Ovary (tissue), 9 donors: ENCODE measurements around the gene OSM. TPM values are rescaled to one million over a fixed set of nuclear protein-coding genes. Genes with fewer than 3 reads are reported as not detected.

ENCODE experiments used
- DNase-seq, 5 donors: peaks; one replicate each; pipeline ENCODE4 v3.0.0-alpha.2; 2019 to 2020
- H3K27ac ChIP-seq, 2 donors: fragments of 200-600 bp; one replicate each; pipeline versions ENCODE4 v1.5.1 to v1.8.0; 2019 to 2022
- H3K27me3 ChIP-seq: fragments of 200-600 bp; one replicate; pipeline ENCODE4 v1.8.0; 2022
- H3K36me3 ChIP-seq: fragments of 200-600 bp; sonication (generic); one replicate; pipeline ENCODE4 v1.5.1; 2019
- H3K4me1 ChIP-seq: one replicate; pipeline ENCODE4 v1.8.1; 2013; ENCODE audit warnings: mild to moderate bottlenecking, moderate library complexity; ENCODE audit not compliant: insufficient read depth
- H3K4me3 ChIP-seq: fragments of 200-600 bp; sonication (generic); one replicate; pipeline ENCODE4 v1.5.1; 2017
- H3K9me3 ChIP-seq, 2 donors: fragments of 200-600 bp in 1 of 2; sonication (generic) in 1 of 2; one replicate each; pipeline versions ENCODE4 v1.5.1 to v1.8.1; 2013 to 2019; ENCODE audit warnings: mild to moderate bottlenecking in 1 of 2, moderate library complexity in 1 of 2
- EP300 ChIP-seq: sonication (generic); formaldehyde crosslinking; IDR thresholded peaks from one replicate; pipeline ENCODE4 v1.6.1; 2017; ENCODE audit warnings: antibody characterized with exemption
- POLR2A ChIP-seq: fragments of 450-650 bp; IDR thresholded peaks from one replicate; pipeline ENCODE4 v1.6.1; 2017; ENCODE audit warnings: antibody characterized with exemption, mild to moderate bottlenecking, moderate library complexity
- WGBS, 3 donors: extraction: QIAGEN DNeasy Blood & Tissue Kit in 1 of 3; methylation state at CpG; one replicate each; pipeline versions ENCODE4 v1.1.5 to v1.1.7; 2013 to 2017; 5-methylcytosine and 5-hydroxymethylcytosine counted together
- intact Hi-C, 4 donors: fragments of 100-400 bp; cut with DNase I; formaldehyde crosslinking; loops; one replicate each; pipeline versions ENCODE4 v1.11.0 to v1.15.1; 2022 to 2023
- polyA plus RNA-seq, 2 donors: library from polyadenylated mRNA; stranded (reverse); fragments of 200-250 nt in 1 of 2; fragments of 350-450 nt in 1 of 2; fragmentation: Illumina TruSeq in 1 of 2; extraction: RNeasy Lipid Tissue Mini Kit (QIAGEN cat#74804) in 1 of 2; gene quantifications; one replicate each; pipeline ENCODE4 v1.2.3, GENCODE V29; 2013 to 2014
- total RNA-seq, 7 donors: library from RNA; depleted of rRNA in 2 of 7; stranded (reverse); fragments of >200 nt in 2 of 7; fragmentation: NEBNext Ultra II Directional in 3 of 7; extraction: Animal tissue kit (Norgen Biotek cat#: 25700) in 3 of 7; gene quantifications; one replicate each; pipeline versions ENCODE4 v1.1.0 to v1.2.4, GENCODE V29; 2016 to 2023
- TF ChIP-seq, protein P1 (sequence below), 3 donors: fragments of 450-650 bp in 2 of 3; fragments of 200-600 bp in 1 of 3; IDR thresholded peaks; one replicate each; pipeline versions ENCODE4 v1.5.1 to v1.8.0; 2016 to 2022; ENCODE audit warnings: antibody characterized with exemption in 3 of 3, mild to moderate bottlenecking in 1 of 3
- donor health status: DM: no; HTN: no; CAD: no; lungs with moderate emphysema.
- donor health status: DM: no; HTN: no; CAD: no.
- donor health status: Bipolar disorder and iron deficiency.
- donor health status: DM: yes; HTN: yes; CAD: no.
- donor health status: DM: no; HTN: no; CAD: no.
- donor health status: DM: yes; HTN: yes; CAD: no.

OSM gene
- total and polyA plus RNA-seq, 9 donors: 0.46 to 4.5 (median 1.2) TPM; not detected in 2

DNA sequence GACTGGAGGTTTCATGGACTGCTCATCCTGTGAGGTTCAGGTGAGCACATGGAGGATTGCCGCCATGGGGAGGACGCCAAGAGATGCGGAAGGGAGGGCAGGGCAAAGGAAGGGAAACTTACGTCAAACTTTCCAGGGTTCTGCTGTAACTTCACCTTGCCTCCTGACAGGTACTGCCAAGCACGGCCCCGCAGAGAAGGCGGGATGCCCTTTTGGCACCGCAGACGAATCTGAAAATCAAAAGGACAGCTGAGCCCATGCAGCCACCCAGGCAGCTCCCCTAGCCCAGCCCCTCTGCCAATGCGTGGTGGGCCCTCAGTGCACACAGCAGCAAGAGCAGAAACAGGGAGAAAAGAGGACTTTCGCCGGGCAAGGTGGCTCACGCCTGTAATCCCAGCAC, 32.7 kb upstream of the OSM start:
- Histone ChIP-seq H3K27ac (no peak overlapping the region), H3K4me3 (no peak overlapping the region), H3K36me3 (no peaks in the 10 kb centered on the region), H3K9me3 (no peaks in the 10 kb centered on the region), H3K27me3 (no peaks in the 10 kb centered on the region), H3K4me1 (peaks cover 11% of the 10 kb centered on the region)
- DNase-seq: no peak
- WGBS, 3 donors: 90 to 94% (median 94%) methylated on average over 13 of the region's 13 CpGs
- intact Hi-C loops: no loop called here
- TF ChIP-seq, protein P1, sequence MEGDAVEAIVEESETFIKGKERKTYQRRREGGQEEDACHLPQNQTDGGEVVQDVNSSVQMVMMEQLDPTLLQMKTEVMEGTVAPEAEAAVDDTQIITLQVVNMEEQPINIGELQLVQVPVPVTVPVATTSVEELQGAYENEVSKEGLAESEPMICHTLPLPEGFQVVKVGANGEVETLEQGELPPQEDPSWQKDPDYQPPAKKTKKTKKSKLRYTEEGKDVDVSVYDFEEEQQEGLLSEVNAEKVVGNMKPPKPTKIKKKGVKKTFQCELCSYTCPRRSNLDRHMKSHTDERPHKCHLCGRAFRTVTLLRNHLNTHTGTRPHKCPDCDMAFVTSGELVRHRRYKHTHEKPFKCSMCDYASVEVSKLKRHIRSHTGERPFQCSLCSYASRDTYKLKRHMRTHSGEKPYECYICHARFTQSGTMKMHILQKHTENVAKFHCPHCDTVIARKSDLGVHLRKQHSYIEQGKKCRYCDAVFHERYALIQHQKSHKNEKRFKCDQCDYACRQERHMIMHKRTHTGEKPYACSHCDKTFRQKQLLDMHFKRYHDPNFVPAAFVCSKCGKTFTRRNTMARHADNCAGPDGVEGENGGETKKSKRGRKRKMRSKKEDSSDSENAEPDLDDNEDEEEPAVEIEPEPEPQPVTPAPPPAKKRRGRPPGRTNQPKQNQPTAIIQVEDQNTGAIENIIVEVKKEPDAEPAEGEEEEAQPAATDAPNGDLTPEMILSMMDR (IDR thresholded peaks at IDR 0.05): no peak

DNA sequence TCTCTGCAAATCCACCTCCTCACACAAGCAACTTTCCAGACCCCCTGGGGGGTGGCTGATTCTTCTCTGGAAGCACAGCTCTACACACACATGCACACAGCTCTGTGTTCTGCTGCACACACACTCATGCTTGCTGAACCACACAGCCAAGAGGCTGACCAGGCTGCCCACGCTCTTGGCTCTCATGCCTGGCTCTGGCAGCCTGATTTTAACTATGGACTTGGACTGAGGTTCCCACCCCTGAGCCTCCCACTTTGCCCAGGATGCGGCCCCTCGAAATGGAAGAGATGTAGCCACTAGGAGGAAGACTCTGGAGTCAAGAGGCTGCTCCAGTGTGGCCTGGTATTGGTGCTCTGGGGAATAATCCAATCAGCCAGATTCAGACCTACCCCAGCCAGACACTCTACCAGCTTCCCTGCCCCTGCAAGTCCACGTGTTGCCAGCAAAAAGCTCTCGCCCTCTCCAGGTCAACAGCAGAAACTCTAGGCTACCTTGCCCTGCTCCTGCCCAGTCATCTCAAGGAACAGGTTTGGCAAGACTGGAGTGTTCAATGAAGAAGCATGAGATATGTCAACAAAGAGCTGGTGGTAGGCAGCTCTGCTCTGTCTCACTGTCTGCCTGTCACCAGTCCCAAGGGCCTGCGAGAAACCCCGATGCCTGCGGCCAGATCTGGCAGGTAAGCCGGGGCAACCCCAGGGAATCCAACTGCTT, 31.5 kb upstream of the OSM start:
- intact Hi-C loops: no loop called here
- Histone ChIP-seq H3K27ac (no peak overlapping the region), H3K36me3 (no peaks in the 10 kb centered on the region)

DNA sequence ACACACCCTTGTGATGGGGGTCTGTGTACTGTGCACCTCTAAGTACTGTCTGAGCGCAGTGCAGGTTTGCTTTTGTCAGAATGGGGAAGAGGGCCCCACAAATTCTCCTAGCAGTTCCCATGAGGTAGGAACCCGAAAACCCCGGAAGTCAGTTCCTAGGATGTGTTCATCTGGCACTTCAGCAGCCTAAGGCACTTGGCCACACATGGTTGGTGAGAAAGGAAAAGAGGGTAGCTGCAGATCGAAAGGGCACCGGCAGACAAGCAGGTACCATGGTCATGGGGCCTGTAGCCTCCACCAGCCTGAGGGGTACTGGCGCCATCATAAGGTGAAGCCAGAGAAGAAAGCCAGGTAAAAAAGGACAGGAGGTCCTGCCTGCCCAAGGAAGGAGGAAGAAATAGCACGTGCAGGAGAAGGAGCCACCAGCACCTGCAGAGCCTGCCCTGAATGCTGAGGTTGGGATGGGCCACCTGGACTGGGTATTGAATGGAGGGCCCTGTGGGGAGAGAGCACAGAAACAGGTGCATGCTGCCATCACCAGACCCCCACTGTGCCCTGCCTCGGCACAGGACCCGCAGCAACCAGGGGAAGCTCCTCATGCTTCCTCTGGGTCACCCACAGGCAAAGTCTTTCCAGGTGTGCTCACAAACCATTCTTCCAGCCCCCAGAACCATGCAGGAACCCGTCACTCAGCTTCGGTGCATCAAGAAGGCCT, 30.8 kb upstream of the OSM start:
- intact Hi-C loops: no loop called here
- H3K4me3 ChIP-seq: no peak overlapping the region
- H3K4me1 ChIP-seq: peaks cover 8% of the 10 kb centered on the region
- H3K36me3 ChIP-seq: no peaks in the 10 kb centered on the region
- TF ChIP-seq POLR2A (no peak), EP300 (no peak)
- TF ChIP-seq, protein P1 (IDR thresholded peaks at IDR 0.05): no peak
- no peak for DNase-seq
- H3K9me3 ChIP-seq: no peaks in the 10 kb centered on the region
- 94% methylated on average over 11 of the region's 11 CpGs for WGBS, 3 donors
- H3K27me3 ChIP-seq: no peaks in the 10 kb centered on the region
- no peak overlapping the region for H3K27ac ChIP-seq

More for the DNA sequence above, 31.5 kb upstream of the OSM start:
- 89 to 93% (median 92%) methylated on average over 9 of the region's 9 CpGs for WGBS, 3 donors
- H3K4me1 ChIP-seq: peaks cover 8% of the 10 kb centered on the region
- H3K9me3 ChIP-seq: no peaks in the 10 kb centered on the region
- TF ChIP-seq, protein P1 (IDR thresholded peaks at IDR 0.05): no peak
- TF ChIP-seq EP300: no peak
- no peak for TF ChIP-seq POLR2A
- H3K4me3 ChIP-seq: no peak overlapping the region
- no peaks in the 10 kb centered on the region for H3K27me3 ChIP-seq
- no peak for DNase-seq

DNA sequence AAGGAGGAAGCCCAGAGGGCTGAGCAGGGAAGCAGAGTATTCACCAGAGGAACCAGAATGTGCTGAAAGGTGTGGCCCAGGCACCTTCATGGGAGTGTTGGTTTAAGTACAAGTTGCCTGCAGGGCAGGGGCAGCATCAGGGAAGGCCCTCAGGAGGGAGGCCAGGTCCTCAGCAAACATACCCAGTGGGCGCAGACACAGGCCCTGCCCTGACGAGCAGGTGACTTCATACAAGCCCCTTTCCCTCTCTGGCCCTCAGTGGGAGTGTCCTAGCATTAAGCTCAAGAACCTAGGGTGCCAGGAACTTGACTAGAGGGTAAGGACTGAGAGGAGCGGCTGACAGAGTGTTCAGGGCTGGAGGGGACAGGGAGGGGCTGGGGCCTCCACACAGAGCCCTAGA, 30.2 kb upstream of the OSM start:
- intact Hi-C loops: no loop called here
- no peaks in the 10 kb centered on the region for H3K36me3 ChIP-seq

More for the DNA sequence above, 30.2 kb upstream of the OSM start:
- Histone ChIP-seq H3K4me3 (no peak overlapping the region), H3K9me3 (no peaks in the 10 kb centered on the region), H3K27ac (no peak overlapping the region), H3K4me1 (peaks cover 4% of the 10 kb centered on the region), H3K27me3 (no peaks in the 10 kb centered on the region)
- TF ChIP-seq, protein P1 (IDR thresholded peaks at IDR 0.05): no peak
- no peak for TF ChIP-seq EP300
- no peak for TF ChIP-seq POLR2A
- no peak for DNase-seq
- WGBS, 3 donors: 91 to 98% (median 94%) methylated on average over 3 of the region's 3 CpGs
